HG03520 (cell line): ENCODE data around the gene PSRC1.

ENCODE experiments used
- ATAC-seq: cut with Tn5 transposase; IDR thresholded peaks from one replicate; pipeline ENCODE4 v1.9.1; 2021; ENCODE audit warnings: mild to moderate bottlenecking, moderate library complexity; ENCODE audit not compliant: unreplicated experiment

PSRC1 gene

GRCh38 chr1:109248797-109249629, 33.9 kb downstream of the PSRC1 start, which contains the start of gene CELSR2:
TSS of gene CELSR2 (plus strand) at chr1:109249539. CDS start at chr1:109250080, 541 bp downstream.
- ATAC-seq, result peak; percentile 67

GRCh38 chr1:109248444-109248796, 34.5 kb downstream of the PSRC1 start:
- ATAC-seq, result no peak

- no peak for ATAC-seq
Observed at GRCh38 chr1:109247401-109248365, 35.3 kb downstream of the PSRC1 start.

DNA sequence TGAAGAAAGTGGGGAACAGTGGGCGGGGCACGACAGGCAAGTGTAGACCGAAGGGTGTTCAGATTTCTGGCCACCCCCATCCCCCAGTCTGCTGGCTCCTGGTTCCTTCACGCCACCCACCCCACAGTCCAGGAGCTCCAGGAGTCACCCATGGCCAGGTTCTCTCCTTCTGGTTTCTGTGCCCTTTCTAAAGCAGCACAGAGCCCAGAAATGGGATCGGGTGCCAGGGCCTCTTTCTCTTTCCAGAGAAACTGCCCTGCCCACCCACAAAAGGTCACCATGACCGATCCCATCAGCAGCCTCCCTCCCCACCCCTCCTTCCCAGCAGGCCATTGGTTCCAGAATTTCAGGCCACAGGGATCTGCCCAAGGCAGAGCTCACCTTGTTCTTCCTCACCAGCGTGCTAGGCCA, 36.8 kb downstream of the PSRC1 start:
- ATAC-seq, result no peak

DNA sequence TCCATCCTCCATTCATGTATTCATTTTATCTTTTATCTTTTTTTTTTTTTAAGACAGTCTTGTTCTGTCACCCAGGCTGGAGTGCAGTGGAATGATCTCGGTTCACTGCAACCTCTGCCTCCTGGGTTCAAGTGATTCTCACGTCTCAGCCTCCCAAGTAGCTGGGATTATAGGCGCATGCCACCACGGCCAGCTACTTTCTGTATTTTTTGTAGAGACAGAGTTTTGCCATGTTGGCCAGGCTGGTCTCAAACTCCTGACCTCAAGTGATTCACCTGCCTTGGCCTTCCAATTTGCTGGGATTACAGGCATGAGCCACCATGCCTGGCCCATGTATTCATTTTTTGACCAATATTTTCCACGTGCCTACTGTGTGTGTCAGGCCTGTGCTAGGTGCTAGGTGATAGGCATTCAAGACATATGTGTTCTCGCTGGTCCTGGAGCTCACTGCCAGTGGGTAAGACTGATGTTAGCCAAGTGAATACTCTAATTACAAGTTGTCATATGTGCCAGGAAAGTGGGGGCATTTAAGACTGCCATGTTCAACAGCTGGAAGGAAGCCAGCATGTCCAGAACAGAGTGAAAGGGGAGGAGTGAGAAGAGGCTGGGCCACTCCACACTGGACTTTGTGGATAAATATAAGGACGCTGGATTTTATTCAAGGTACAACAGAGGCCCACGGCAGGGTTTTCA, 38.9 kb downstream of the PSRC1 start:
- no peak for ATAC-seq

GRCh38 chr1:109243221-109243620, 39.7 kb downstream of the PSRC1 start:
- no peak for ATAC-seq

- ATAC-seq, result no peak
Observed at GRCh38 chr1:109242387-109242786, 40.6 kb downstream of the PSRC1 start.

GRCh38 chr1:109241841-109242345, 41.1 kb downstream of the PSRC1 start:
- ATAC-seq, result no peak

GRCh38 chr1:109241344-109241743, 41.6 kb downstream of the PSRC1 start:
- ATAC-seq, result no peak

- ATAC-seq, result no peak
Observed at GRCh38 chr1:109240158-109241152, 42.5 kb downstream of the PSRC1 start.

DNA sequence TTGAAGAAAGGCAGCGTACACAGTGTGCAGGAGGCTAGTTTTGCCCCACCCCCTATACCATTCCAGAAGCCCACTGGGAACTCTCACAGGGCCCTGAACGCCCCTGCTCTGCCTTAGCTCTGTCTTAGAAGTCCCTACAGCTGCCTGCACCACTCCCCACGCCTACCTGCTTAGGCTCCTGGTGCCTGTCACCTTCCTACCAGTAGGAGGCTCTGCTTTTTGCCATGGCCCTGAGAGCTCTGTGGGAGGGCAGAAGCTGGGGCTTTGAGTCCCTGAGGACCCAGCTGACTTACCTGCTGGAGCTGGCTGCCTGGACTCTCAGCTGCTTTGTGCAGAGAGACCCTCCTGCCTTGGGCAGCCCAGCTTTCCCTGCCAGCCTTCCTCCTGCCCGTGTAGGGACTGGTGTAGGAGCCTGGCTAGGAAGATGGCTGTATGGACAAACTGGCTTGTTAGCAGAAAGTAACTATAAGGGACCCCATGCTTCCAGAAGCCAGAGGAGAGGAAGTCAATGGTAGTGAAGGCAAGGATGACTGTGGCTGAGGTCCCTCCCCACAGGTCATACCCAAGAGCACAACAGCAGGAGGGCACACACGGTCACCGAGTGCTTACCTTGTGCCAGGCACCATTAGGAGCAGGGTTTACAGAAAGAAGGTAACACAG, 43.4 kb downstream of the PSRC1 start:
- ATAC-seq, result no peak

GRCh38 chr1:109239047-109239408, 43.9 kb downstream of the PSRC1 start:
- ATAC-seq, result no peak

DNA sequence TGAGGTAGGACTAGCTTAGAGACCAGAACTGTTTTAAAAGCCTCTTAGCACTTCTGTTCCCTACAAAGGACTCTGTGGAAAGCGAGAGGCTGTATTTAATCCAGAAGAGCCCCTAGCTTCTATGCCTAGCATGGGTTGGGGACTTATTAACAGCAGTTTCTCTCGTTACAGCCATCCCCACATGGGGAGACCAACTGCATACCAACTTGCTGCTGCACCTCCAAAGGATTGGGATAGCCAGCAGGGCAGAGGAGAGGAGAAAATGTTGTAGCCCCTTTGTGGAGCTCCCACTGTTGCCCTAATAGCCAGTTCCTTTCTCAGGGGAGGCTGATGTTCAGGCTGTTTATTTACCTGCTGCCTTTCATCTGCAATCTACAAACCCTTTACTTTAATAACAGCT, 44.6 kb downstream of the PSRC1 start:
- ATAC-seq, result no peak

DNA sequence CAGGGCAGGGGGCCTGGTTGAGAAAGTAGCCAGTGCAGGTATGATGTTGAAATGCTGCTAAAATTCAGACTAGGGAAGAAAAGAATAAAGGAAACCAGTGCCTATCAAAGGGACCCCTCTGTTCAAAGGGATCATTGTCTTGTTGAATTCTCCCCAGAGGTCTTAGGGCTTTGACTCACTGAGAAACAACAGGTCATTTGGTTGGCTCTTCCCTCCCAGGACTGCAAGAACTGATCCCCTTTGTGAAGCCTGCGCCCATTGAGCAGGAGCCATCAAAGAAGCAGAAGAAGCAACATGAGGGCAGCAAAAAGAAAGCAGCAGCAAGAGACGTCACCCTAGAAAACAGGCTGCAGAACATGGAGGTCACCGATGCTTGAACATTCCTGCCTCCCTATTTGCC, 45.4 kb downstream of the PSRC1 start:
- ATAC-seq, result no peak

- ATAC-seq, result no peak
Observed at GRCh38 chr1:109235137-109235536, 47.8 kb downstream of the PSRC1 start.

DNA sequence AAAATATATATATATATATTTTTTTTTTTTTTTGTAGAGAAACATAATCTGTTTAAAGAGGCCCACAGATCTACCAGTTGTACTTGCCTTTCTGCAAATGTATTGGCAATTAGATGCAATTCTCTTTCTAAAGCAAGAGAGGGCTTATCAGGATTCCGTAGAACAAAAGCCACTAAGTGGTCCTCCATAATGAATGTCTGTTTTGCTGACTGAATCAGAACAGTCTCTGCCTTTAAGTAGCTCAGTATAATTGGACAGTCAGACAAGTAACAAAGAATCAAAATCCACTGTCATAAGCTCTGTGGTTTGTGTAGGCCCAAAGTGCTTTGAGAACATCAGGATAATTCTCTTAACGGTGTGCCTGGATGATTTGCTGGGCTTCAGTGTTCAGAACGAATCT, 51.9 kb downstream of the PSRC1 start:
- no peak for ATAC-seq
